Activated CD4-positive, alpha-beta T cell treated with anti-CD3 and anti-CD28 coated beads, Interleukin-2, amount 50 U/mL, for 16 hours (primary cell): ENCODE results near the gene OR51B6.
"Not testable (repeated sequence)": the region's sequence is repeated elsewhere in the genome, so short reads cannot be mapped to it uniquely, and the experiment has no call there.

Experiments
- DNase-seq: peaks from one replicate; pipeline ENCODE4 v3.0.0-alpha.2; 2020

The OR51B6 gene

DNA sequence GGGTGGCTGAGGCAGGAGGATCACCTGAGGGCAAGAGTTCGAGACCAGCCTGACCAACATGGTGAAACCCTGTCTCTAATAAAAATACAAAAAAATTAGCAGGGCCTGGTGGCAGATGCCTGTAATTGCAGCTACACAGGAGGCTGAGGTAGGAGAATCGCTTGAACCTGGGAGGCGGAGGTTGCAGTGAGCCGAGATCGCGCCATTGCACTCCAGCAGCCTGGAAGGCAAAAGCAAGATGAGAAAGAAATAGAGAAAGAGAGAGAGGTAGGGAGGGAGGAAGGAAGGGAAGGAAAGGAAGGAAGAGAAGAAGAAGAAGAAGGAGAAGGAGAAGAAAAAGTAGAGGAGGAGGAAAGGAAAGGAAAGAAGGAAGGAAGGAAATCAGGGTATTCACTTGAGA is 15.1 kb downstream of the OR51B6 start:
- DNase-seq = not testable (repeated sequence)

DNA sequence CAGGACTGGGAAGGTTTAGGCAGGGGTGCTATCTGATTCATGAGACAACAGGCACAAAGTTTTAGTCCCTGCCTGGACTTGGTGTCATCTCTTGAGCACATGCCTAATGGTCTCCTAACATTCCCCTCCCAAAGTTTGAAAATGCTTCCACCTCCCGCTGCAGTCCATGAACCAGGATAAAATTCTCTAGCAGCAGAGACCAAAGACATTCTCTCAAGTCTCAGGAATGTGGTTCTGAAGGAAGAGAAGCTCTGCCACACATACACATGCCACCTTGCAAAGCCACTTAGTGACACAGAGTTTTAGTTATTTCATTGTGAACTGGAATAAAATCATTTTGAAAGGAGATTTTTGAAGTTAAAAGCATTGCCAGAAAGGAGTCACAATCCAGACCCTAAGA is 15.5 kb downstream of the OR51B6 start:
- no peak for DNase-seq

DNA sequence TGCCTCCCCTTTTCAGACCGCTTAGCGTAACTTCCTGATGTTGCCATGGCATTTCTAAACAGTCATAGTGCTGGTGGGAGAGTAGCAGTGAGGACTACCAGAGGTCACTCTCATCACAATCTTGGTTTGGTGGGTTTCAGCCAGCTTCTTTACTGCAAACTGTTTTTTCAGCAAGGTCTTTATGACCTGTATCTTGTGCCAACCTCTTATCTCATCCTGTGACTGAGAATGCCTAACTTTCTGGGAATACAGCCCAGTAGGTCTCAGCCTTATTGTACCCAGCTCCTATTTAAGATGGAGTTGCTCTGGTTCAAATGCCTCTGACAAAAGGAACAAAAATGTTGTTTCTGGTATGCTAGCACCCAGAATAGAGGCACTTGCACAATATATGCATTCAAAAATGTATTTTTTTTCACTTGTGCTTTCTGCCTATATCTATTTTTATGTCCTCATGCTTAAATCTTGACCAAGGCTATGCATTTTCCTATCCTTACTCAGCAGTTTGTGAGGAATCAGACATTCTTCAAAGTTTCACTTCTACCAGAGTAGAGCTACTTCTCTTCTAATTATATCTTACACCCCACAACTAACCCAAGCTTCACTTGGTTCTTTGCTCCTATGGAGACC is 16.3 kb downstream of the OR51B6 start:
- DNase-seq = no peak

DNA sequence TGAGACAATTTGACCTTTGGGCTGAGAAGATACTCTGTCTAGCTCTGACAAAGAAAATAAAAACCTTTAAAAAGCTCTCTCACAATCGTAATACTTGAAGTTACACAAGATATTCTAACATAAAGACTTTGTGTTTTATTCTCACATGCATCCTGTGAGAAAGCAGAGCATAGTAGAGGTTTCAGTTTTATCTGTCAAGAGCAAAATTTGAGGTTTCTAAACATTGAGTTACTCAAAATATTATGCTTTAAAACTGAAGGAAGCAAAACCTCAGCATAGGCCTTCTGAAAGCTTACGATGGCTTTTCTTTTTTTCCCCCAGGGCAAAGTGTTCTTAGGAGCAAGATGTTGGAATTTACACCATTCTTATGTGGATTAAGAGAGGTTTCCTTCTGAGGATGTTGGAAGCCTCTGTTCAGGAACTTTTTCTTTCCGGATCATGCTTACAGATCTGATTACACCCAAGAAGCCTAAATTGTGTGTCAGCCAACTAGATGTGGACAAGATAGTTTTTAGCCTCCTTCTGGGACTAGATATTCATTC is 17.3 kb downstream of the OR51B6 start:
- no peak for DNase-seq

DNA sequence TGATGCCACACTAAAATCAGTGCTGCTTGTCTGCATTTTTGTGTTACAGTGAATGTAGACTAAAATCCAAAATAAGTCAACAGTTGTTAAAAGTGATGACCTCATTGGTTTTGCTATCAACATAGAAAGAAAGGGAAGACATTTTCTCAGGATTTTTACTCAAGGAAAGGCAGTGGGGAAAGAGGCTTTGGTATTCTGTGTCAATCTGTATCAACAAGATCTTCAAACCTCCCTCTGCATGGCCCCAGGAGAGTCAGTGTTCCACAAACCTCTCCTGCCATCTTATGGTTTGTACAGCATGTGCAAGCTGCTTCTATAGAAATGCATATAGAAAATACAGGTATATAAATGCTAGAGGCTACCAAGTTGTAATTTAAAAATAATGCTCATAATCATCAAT is 18.5 kb downstream of the OR51B6 start:
- DNase-seq = no peak

DNA sequence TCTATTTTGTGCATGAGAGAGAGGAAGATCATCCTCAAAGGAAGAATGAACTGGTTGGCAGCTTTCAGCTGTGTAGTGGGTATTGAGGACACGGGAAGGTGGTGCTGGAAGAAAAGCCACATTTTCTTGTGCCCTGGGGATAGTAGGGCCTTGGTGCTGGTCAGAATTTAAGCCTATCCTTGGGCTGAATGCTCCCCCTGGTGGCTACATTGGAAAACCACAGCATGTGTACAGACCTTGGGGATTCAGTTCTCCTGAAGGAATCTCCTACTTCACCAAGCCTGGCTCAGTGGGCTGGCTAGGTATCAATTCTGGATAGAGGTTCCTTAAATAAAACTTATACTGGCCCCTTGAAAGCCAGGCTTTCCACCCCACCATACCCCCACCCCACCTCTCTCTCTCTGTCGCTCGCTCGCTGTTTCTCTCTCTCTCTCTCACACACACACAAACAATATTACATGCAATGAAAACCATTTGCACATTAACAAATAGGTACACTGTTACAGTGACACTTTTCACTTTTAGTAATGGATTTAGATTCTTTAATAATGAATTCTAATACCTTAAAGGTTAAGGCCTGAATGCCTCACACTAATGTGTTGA is 29.5 kb downstream of the OR51B6 start:
- peak; percentile 46 for DNase-seq

DNA sequence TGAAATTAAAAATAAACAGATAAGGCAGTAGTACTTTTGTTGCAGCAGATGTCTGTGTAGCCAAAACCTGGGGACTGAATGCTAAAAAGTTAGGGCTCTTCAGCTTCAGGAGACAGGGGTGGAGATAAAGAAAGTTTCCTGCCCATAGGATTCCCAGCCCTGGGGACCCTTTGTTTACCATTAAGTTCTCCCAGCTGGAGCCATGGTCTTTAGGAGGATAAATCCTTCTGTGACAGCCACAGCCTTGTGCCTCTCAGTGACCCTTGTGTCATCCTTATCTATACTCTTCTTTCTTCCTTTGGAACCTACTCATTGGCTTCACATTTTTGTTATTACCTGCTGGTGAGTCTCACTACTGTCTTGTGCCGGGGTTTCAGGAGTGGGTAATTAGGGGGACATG is 32.3 kb downstream of the OR51B6 start, which contains the start of gene OR51M1:
Gene OR51M1 (plus strand): TSS at position 237 of the 400 bp plus-strand sequence. CDS start 5,587 bp downstream, outside the sequence.
- no peak for DNase-seq

DNA sequence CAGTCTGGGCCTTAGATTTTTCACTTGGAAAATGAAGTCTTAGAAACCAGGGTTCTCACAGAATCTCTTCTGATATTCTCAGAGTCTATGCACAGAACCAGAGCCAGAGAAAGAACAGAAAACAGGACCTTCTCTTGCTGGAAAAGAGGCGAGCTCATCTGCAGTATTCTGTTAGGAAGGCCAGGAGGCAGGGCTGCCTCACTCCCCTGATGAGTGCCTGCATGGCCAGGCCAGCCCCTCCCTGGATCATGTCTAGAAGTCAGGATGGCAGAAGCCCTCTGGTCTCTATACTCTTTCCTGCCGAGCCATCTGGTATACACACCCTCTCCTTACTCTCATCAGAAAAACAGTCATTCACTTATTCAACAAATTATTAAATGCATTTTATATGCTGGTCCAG is 33.0 kb downstream of the OR51B6 start:
- no peak for DNase-seq

DNA sequence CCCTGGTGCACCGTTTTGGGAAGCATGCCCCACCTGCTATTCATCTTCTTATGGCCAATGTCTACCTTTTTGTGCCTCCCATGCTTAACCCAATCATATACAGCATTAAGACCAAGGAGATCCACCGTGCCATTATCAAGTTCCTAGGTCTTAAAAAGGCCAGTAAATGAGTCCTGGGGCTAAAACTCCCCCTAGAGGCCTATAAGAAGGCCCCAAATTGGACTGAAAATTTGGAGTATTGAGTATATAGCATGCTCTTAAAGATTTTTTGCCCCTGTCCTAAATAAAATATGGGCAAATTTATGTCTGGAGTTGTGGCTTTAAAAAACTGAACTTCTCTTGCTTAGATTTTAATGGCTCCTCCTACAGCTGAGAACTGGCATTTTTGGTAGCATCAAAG is 38.9 kb downstream of the OR51B6 start:
- no peak for DNase-seq

DNA sequence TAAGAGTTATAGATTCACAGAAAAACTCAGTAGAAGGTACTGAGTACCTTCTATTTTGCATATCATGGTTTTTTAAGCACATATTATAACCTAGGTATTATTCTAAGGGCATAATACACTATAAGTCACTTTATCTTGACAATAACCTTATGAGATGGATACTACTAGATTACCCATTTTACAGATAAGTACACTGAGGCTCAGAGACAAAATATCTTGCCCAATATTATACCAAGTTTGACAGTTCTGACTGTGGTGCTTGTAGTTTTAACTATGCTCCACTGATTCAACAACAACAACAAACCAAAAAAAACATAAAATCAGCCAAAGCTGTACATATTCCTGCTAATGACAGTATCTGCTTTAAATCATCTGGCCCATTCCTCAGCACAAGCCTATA is 42.8 kb downstream of the OR51B6 start:
- no peak for DNase-seq

DNA sequence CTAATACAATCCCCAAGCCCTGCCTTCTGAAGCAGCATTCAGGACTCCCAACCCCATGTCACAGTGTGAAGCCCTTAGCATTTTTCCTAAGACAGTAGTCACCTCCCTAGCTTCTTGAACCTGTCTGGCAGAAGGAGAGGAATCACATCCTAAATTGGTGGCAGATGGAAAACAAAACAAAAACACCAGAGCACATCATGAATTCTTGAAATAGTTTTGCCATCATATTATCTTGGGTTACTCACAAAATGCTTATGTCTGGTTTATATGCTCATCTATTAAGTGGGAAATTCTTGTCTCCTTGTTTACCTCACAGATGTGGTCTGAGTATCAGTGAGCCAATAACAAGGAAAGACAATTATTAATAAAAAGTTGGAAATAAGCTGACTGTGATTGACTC is 47.6 kb downstream of the OR51B6 start:
- no peak for DNase-seq
